ENCODE measurements around the gene IMMP2L. TPM values are rescaled to one million over a fixed set of nuclear protein-coding genes. Genes with fewer than 3 reads are reported as not detected.

IMMP2L gene
- total and polyA plus RNA-seq, 4 donors, result 7.3 to 21.1 (median 12.4) TPM

DNA sequence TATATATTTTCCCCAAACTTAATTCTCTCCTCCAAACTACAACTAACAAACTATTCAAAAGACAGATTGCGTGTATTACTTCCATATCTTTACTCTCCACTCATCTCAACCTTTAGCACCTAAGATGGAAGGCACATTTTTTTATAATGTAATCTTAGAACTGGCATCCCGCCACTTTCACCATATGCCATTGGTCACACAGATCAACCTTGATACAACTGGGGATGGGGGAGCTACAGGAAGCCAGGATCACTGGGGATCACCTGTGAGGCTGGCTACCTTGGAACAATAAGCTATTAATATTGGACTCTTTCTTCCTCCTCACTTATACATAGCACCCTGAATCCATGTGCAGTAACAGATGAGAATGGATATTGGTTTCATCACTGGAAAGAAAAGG is 941.0 kb downstream of the IMMP2L start:
- Histone ChIP-seq H3K27ac (ENCODE audit: low read depth in 1 of 2, low read length in 2 of 2) (no peak overlapping the region), H3K27me3 (ENCODE audit: control insufficient read depth in 4 of 4, insufficient read depth in 4 of 4, low read length in 3 of 4) (no peaks in the 10 kb centered on the region), H3K9ac (ENCODE audit: low read depth in 1 of 2, low read length in 2 of 2) (no peak overlapping the region), H3K4me1 (ENCODE audit: control insufficient read depth in 4 of 4, insufficient read depth in 4 of 4, low read length in 3 of 4) (no peaks in the 10 kb centered on the region), H3K4me3 (ENCODE audit: low read depth in 1 of 3, low read length in 3 of 3) (no peak overlapping the region), H3K36me3 (ENCODE audit: control insufficient read depth in 4 of 4, insufficient read depth in 3 of 4, low read depth in 1 of 4, low read length in 3 of 4) (no peaks in the 10 kb centered on the region), H3K9me3 (ENCODE audit: control insufficient read depth in 4 of 4, low read length in 3 of 4) (no peaks in the 10 kb centered on the region)
- WGBS, result 89% methylated on average over 2 of the region's 2 CpGs
- TF ChIP-seq FOXA1 (IDR thresholded peaks at IDR 0.05), result no peak
- TF ChIP-seq, protein P1, sequence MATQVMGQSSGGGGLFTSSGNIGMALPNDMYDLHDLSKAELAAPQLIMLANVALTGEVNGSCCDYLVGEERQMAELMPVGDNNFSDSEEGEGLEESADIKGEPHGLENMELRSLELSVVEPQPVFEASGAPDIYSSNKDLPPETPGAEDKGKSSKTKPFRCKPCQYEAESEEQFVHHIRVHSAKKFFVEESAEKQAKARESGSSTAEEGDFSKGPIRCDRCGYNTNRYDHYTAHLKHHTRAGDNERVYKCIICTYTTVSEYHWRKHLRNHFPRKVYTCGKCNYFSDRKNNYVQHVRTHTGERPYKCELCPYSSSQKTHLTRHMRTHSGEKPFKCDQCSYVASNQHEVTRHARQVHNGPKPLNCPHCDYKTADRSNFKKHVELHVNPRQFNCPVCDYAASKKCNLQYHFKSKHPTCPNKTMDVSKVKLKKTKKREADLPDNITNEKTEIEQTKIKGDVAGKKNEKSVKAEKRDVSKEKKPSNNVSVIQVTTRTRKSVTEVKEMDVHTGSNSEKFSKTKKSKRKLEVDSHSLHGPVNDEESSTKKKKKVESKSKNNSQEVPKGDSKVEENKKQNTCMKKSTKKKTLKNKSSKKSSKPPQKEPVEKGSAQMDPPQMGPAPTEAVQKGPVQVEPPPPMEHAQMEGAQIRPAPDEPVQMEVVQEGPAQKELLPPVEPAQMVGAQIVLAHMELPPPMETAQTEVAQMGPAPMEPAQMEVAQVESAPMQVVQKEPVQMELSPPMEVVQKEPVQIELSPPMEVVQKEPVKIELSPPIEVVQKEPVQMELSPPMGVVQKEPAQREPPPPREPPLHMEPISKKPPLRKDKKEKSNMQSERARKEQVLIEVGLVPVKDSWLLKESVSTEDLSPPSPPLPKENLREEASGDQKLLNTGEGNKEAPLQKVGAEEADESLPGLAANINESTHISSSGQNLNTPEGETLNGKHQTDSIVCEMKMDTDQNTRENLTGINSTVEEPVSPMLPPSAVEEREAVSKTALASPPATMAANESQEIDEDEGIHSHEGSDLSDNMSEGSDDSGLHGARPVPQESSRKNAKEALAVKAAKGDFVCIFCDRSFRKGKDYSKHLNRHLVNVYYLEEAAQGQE (IDR thresholded peaks at IDR 0.05), result no peak
- no peak for TF ChIP-seq JUND (IDR thresholded peaks at IDR 0.05)
- no peak for TF ChIP-seq HNF4G (IDR thresholded peaks at IDR 0.05)
- no peak for TF ChIP-seq EGR1 (IDR thresholded peaks at IDR 0.05; ENCODE audit: low read depth in 2 of 2)
- no peak for TF ChIP-seq RAD21 (IDR thresholded peaks at IDR 0.05)
- TF ChIP-seq, protein P2, sequence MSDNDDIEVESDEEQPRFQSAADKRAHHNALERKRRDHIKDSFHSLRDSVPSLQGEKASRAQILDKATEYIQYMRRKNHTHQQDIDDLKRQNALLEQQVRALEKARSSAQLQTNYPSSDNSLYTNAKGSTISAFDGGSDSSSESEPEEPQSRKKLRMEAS (IDR thresholded peaks at IDR 0.05), result no peak
- no peak for TF ChIP-seq FOXA2 (IDR thresholded peaks at IDR 0.05)
- no peak for TF ChIP-seq GABPA (IDR thresholded peaks at IDR 0.05 in 1 of 2, conservative IDR thresholded peaks at IDR 0.05 in 1 of 2)
- TF ChIP-seq, protein P3, sequence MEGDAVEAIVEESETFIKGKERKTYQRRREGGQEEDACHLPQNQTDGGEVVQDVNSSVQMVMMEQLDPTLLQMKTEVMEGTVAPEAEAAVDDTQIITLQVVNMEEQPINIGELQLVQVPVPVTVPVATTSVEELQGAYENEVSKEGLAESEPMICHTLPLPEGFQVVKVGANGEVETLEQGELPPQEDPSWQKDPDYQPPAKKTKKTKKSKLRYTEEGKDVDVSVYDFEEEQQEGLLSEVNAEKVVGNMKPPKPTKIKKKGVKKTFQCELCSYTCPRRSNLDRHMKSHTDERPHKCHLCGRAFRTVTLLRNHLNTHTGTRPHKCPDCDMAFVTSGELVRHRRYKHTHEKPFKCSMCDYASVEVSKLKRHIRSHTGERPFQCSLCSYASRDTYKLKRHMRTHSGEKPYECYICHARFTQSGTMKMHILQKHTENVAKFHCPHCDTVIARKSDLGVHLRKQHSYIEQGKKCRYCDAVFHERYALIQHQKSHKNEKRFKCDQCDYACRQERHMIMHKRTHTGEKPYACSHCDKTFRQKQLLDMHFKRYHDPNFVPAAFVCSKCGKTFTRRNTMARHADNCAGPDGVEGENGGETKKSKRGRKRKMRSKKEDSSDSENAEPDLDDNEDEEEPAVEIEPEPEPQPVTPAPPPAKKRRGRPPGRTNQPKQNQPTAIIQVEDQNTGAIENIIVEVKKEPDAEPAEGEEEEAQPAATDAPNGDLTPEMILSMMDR (IDR thresholded peaks at IDR 0.05; ENCODE audit: low read depth, low read length, missing input control), result no peak
- no peak for TF ChIP-seq HNF4A (conservative IDR thresholded peaks at IDR 0.05)
- TF ChIP-seq TAF1 (conservative IDR thresholded peaks at IDR 0.05), result no peak
- no peak for TF ChIP-seq RXRA (IDR thresholded peaks at IDR 0.05)
- no peak for TF ChIP-seq ATF3 (IDR thresholded peaks at IDR 0.05)
- no peak for TF ChIP-seq YY1 (IDR thresholded peaks at IDR 0.05)
- TF ChIP-seq SP1 (IDR thresholded peaks at IDR 0.05), result no peak
- TF ChIP-seq ZBTB33 (IDR thresholded peaks at IDR 0.05), result no peak
- no peak for TF ChIP-seq NR2F2 (IDR thresholded peaks at IDR 0.05)
- DNase-seq (ENCODE audit: low spot score), result no peak

Measured in liver (tissue), 9 donors.